ENCODE measurements around the gene EHBP1L1.
"Not testable (repeated sequence)": the region's sequence is repeated elsewhere in the genome, so short reads cannot be mapped to it uniquely, and the experiment has no call there.

The EHBP1L1 gene

GRCh38 chr11:65619281-65619928, 43.6 kb downstream of the EHBP1L1 start:
- no peak for DNase-seq

- DNase-seq = no peak
These were observed 44.8 kb downstream of the EHBP1L1 start for GRCh38 chr11:65620666-65621065.

DNA sequence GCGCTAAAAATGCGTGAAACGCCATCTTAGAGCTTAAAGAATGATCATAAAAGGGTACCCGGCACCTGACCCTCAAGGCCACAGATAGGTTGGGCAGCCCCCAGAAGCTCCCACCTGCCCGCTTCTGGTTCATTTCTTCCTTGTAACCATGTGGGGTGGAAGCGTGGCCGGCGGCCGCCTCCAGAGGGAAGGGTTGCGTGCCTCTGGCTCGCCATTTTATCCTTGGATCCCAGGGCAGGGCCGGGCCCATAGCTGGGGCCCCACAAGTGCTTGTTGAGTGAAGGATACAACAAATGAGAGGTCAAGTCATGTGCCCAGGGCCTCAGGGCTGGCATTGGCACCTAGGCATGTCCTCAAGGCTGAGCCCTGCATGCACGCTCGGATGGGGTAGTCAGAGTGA, 45.6 kb downstream of the EHBP1L1 start:
- DNase-seq = no peak

- DNase-seq = no peak
These were observed 46.2 kb downstream of the EHBP1L1 start for GRCh38 chr11:65622011-65622410.

GRCh38 chr11:65623177-65623576, 47.3 kb downstream of the EHBP1L1 start:
- DNase-seq = no peak

- no peak for DNase-seq
These were observed 48.2 kb downstream of the EHBP1L1 start for GRCh38 chr11:65623852-65624616.

- no peak for DNase-seq
These were observed 49.2 kb downstream of the EHBP1L1 start for GRCh38 chr11:65624931-65625627.

GRCh38 chr11:65625628-65626342, 49.9 kb downstream of the EHBP1L1 start:
- DNase-seq = no peak

- no peak for DNase-seq
These were observed 51.3 kb downstream of the EHBP1L1 start for GRCh38 chr11:65627202-65627601.

DNA sequence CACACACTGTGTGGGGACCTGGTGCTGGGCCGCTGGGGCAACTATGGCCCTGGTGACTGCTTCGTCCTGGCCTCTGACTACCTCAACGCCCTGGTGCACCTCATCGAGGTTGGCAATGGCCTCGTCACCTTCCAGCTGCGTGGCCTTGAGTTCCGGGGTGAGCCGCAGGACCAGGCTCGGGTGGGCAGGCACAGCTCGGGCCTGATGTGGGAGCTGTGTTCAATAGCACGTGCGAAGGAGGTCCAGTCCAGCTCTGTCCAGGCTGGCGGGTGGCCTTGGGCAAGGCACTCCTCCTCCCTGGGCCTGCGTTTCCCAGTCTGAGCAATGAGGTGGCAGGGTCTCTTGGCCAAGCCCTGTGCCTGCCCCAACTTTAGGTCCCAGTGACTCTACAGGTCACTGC, 53.7 kb downstream of the EHBP1L1 start:
- DNase-seq = no peak

DNA sequence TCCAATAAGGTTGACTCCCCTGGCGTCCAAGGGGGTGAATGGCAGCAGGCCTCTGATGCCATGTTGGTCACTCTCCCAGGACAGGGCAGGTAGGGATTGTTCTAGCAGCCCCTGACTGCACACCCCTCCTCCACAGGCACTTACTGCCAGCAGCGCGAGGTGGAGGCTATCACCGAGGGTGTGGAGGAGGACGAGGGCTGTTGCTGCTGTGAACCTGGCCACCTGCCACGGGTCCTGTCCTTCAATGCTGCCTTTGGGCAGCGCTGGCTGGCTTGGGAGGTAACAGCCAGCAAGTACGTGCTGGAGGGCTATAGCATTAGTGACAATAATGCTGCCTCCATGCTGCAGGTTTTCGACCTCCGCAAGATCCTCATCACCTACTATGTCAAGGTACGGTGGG, 54.4 kb downstream of the EHBP1L1 start:
- no peak for DNase-seq

- DNase-seq = no peak
These were observed 57.7 kb downstream of the EHBP1L1 start for GRCh38 chr11:65633390-65634108.

DNA sequence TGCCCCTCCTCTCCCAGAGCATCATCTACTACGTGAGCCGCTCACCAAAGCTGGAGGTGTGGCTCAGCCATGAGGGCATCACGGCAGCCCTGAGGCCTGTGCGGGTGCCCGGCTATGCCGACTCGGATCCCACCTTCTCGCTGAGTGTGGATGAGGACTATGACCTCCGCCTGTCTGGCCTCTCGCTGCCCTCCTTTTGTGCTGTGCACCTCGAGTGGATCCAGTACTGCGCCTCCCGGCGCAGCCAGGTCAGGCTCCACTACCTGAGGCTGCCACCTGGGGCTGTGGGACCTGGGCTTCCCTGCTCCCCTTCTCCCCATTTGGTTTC, 58.2 kb downstream of the EHBP1L1 start:
- no peak for DNase-seq

GRCh38 chr11:65634440-65634839, 58.6 kb downstream of the EHBP1L1 start:
- DNase-seq = no peak

- DNase-seq = no peak
These were observed 59.3 kb downstream of the EHBP1L1 start for GRCh38 chr11:65634905-65635731.

DNA sequence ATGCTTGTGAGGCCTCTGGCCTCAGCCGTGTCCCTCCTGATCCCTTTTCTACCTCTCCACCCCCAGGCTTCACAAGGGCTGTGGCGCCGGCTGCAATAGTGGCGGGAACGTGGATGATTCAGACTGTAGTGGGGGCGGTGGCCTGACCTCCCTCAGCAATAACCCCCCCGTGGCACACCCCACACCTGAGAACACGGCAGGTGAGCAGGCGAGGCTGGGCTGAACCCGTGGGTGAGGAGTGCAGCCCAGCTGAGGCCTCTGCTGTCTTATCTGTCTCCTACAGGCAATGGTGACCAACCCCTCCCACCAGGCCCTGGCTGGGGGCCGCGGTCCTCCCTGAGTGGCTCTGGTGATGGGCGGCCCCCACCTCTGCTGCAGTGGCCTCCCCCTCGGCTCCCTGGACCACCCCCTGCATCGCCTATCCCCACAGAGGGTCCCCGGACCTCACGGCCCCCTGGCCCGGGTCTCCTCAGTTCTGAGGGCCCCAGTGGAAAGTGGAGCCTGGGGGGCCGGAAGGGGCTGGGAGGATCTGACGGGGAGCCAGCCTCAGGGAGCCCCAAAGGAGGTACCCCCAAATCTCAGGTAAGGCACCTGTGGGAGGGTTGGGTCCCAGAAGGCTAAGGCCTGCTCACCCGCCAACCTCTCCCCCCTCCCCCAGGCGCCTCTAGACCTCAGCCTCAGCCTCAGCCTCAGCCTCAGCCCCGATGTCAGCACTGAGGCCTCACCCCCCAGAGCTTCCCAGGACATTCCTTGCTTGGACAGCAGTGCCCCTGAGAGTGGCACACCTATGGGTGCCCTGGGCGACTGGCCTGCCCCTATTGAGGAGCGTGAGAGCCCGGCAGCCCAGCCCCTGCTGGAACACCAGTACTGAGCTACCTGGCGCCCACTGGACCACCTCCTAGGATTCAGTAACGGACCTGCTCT, 60.5 kb downstream of the EHBP1L1 start:
- no peak for DNase-seq

DNA sequence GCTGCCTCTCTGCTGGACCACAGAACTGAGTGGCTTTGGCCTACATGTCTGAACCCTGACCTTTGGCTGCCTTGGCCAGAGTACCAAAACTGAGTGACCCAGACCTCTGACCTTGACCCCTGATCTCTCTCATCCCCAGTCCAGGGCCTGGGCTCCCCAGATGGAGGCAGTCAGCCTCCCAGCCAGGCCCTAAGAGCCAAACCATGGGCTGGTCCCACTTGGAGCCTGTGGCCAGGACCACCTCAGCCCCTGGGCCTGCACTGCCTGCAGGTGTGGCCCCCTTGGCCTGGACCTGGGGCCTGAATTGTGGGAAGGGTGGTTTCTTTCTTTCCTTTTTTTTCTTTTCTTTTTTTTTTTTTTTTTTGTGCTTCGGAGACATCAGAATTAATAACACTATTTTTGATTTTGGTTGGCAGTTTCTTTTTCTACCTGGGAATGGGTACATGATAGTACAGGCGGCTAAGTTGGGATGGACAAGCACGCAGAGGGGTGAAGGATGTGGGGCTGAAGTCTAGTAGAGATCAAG, 61.2 kb downstream of the EHBP1L1 start:
- no peak for DNase-seq

GRCh38 chr11:65637794-65638419, 62.1 kb downstream of the EHBP1L1 start, which contains the start of gene SIPA1:
Gene SIPA1 (plus strand): TSS chr11:65638101. CDS start chr11:65640922, 2,821 bp downstream.
- DNase-seq = no peak

- not testable (repeated sequence) for DNase-seq
These were observed 63.4 kb downstream of the EHBP1L1 start for GRCh38 chr11:65639228-65639597.
